Keratinocyte (primary cell): ENCODE measurements around the gene HOTAIR. TPM values are rescaled to one million over a fixed set of nuclear protein-coding genes. Genes with fewer than 3 reads are reported as not detected.
A peak's percentile ranks its signal among the peaks of the same experiment; 100 is the strongest.

Experiments used
- DNase-seq: peaks from one replicate; pipeline ENCODE4 v3.0.0-alpha.2; 2011; ENCODE audit warnings: low read depth, missing footprints, low spot score
- FAIRE-seq: peaks from 2 replicates; lab custom pipeline; 2011; peaks lifted over from hg19 to GRCh38; lab: Jason Lieb, UNC
- H2AFZ ChIP-seq: 2 replicates; pipeline ENCODE4 v1.6.0; 2012; ENCODE audit warnings: low read length, control low read depth, inconsistent platforms; ENCODE audit not compliant: control insufficient read depth
- H3K27ac ChIP-seq: 2 replicates; pipeline ENCODE4 v1.5.1; 2011; ENCODE audit warnings: low read length; ENCODE audit not compliant: control insufficient read depth, insufficient read depth
- H3K27me3 ChIP-seq: 3 replicates; pipeline ENCODE4 v1.6.0; 2011; ENCODE audit warnings: low read length; ENCODE audit not compliant: control insufficient read depth, insufficient read depth; ENCODE audit errors: extremely low read depth
- H3K36me3 ChIP-seq, 2 experiments: 2 replicates in 1 of 2; 3 replicates in 1 of 2; pipeline ENCODE4 v1.5.1; 2011; ENCODE audit warnings: low read length in 2 of 2, mild to moderate bottlenecking in 1 of 2; ENCODE audit not compliant: control insufficient read depth in 2 of 2, insufficient read depth in 2 of 2; ENCODE audit errors: extremely low read depth in 1 of 2
- H3K4me1 ChIP-seq: 3 replicates; pipeline ENCODE4 v1.5.1; 2011; ENCODE audit warnings: low read length; ENCODE audit not compliant: control insufficient read depth, insufficient read depth; ENCODE audit errors: extremely low read depth
- H3K4me2 ChIP-seq: 3 replicates; pipeline ENCODE4 v1.6.0; 2011; ENCODE audit warnings: low read depth, low read length; ENCODE audit not compliant: control insufficient read depth, insufficient read depth; ENCODE audit errors: extremely low read depth
- H3K4me3 ChIP-seq, 3 experiments: fragments of 200-600 bp in 1 of 3; sonication (generic) in 1 of 3; 2 replicates in 2 of 3; 3 replicates in 1 of 3; pipeline ENCODE4 v1.5.1; 2011 to 2016; ENCODE audit warnings: low read length in 3 of 3, mild to moderate bottlenecking in 3 of 3, control low read depth in 2 of 3, inconsistent platforms in 1 of 3, low read depth in 1 of 3, mixed read lengths in 1 of 3, mixed run types in 1 of 3, moderate library complexity in 1 of 3; ENCODE audit not compliant: control insufficient read depth in 2 of 3, insufficient read depth in 2 of 3; ENCODE audit errors: extremely low read depth in 1 of 3
- H3K79me2 ChIP-seq: 2 replicates; pipeline ENCODE4 v1.6.0; 2012; ENCODE audit warnings: low read length; ENCODE audit not compliant: control insufficient read depth, insufficient read depth
- H3K9ac ChIP-seq: 3 replicates; pipeline ENCODE4 v1.6.0; 2011; ENCODE audit warnings: low read length; ENCODE audit not compliant: control insufficient read depth, insufficient read depth; ENCODE audit errors: extremely low read depth
- H3K9me1 ChIP-seq: 3 replicates; pipeline ENCODE4 v1.6.0; 2011; ENCODE audit warnings: low read length; ENCODE audit not compliant: control insufficient read depth, insufficient read depth; ENCODE audit errors: extremely low read depth
- H3K9me3 ChIP-seq: 2 replicates; pipeline ENCODE4 v1.5.1; 2012; ENCODE audit warnings: low read depth, low read length; ENCODE audit not compliant: control insufficient read depth
- H4K20me1 ChIP-seq: 3 replicates; pipeline ENCODE4 v1.6.0; 2011; ENCODE audit warnings: low read length; ENCODE audit not compliant: control insufficient read depth, insufficient read depth; ENCODE audit errors: extremely low read depth
- CTCF ChIP-seq, 3 experiments: IDR thresholded peaks in 1 of 3; conservative IDR thresholded peaks in 1 of 3; optimal IDR thresholded peaks in 1 of 3; 2 replicates in 2 of 3; 3 replicates in 1 of 3; pipeline versions ENCODE3 to v1.5.1; 2011; ENCODE audit warnings: low read length in 3 of 3, mild to moderate bottlenecking in 3 of 3, moderate library complexity in 2 of 3, control low read depth in 1 of 3, inconsistent platforms in 1 of 3; ENCODE audit not compliant: insufficient read depth in 2 of 3; ENCODE audit errors: extremely low read depth in 1 of 3
- EZH2 ChIP-seq: IDR thresholded peaks from one replicate; pipeline ENCODE4 v1.6.1; 2012; ENCODE audit warnings: inconsistent platforms, mild to moderate bottlenecking, low read length, moderate library complexity
- dilution Hi-C: fragments of 300-500 bp; cut with MboI; formaldehyde crosslinking; loops from one replicate; pipeline ENCODE4 v1.7.0; 2020; ENCODE audit warnings: low sequenced_read_pairs; ENCODE audit not compliant: extremely low pct_ligation_motif_present
- polyA plus RNA-seq, 5 experiments: library from polyadenylated mRNA; depleted of rRNA in 3 of 5; stranded (reverse) in 3 of 5; stranded (forward) in 1 of 5; unstranded in 1 of 5; fragments of >200 nt; gene quantifications; 1 replicate in 1 of 5; 2 replicates in 3 of 5; 3 replicates in 1 of 5; pipeline versions ENCODE4 v1.2.1 to v1.2.3, GENCODE V29; 2011 to 2012; ENCODE audit warnings: missing spikeins in 2 of 5, low read depth in 1 of 5, low replicate concordance in 1 of 5

HOTAIR gene
- polyA plus RNA-seq, 1 donor (not counting 4 experiments of a cell fraction or from before 2014, with no cell fraction given): 4.0 TPM

- no peaks in the 10 kb centered on the region for H3K79me2 ChIP-seq
- H3K4me1 ChIP-seq: peaks cover 43% of the 10 kb centered on the region
- TF ChIP-seq EZH2 (no peak), CTCF (optimal IDR thresholded peaks at IDR 0.05 in 1 of 3, IDR thresholded peaks at IDR 0.05 in 1 of 3, conservative IDR thresholded peaks at IDR 0.05 in 1 of 3; ENCODE audit: extremely low read depth in 1 of 3, insufficient read depth in 2 of 3, low read length in 3 of 3) (no peak)
- FAIRE-seq (no peak), DNase-seq (no peak)
- H3K9me1 ChIP-seq: no peaks in the 10 kb centered on the region
- peak overlapping the region; percentile 70 for H3K4me2 ChIP-seq
- no peak overlapping the region for H3K27ac ChIP-seq
- peaks cover 83% of the 10 kb centered on the region for H3K27me3 ChIP-seq
- H3K9ac ChIP-seq: no peak overlapping the region
- H3K4me3 ChIP-seq: peak overlapping the region in 1 of 3 experiments; percentile 43
- H4K20me1 ChIP-seq: no peaks in the 10 kb centered on the region
- dilution Hi-C loops: no loop called here
- no peak overlapping the region for H2AFZ ChIP-seq
- no peaks in the 10 kb centered on the region for H3K36me3 ChIP-seq
- H3K9me3 ChIP-seq: no peaks in the 10 kb centered on the region
These were observed 21.7 kb downstream of the HOTAIR start for GRCh38 chr12:53952871-53953734.

GRCh38 chr12:53952335-53952694 lies 22.4 kb downstream of the HOTAIR start:
- no peaks in the 10 kb centered on the region for H3K79me2 ChIP-seq
- H2AFZ ChIP-seq: no peak overlapping the region
- H3K36me3 ChIP-seq: no peaks in the 10 kb centered on the region
- no peak overlapping the region for H3K4me2 ChIP-seq
- H3K27me3 ChIP-seq: peaks cover 76% of the 10 kb centered on the region
- dilution Hi-C loops: no loop called here
- FAIRE-seq (no peak), DNase-seq (no peak)
- H3K9me1 ChIP-seq: no peaks in the 10 kb centered on the region
- no peak overlapping the region for H3K27ac ChIP-seq
- H3K4me3 ChIP-seq: no peak overlapping the region
- no peaks in the 10 kb centered on the region for H3K9me3 ChIP-seq
- no peak overlapping the region for H3K9ac ChIP-seq
- peaks cover 43% of the 10 kb centered on the region for H3K4me1 ChIP-seq
- no peaks in the 10 kb centered on the region for H4K20me1 ChIP-seq
- TF ChIP-seq CTCF (optimal IDR thresholded peaks at IDR 0.05 in 1 of 3, IDR thresholded peaks at IDR 0.05 in 1 of 3, conservative IDR thresholded peaks at IDR 0.05 in 1 of 3; ENCODE audit: extremely low read depth in 1 of 3, insufficient read depth in 2 of 3, low read length in 3 of 3) (no peak), EZH2 (no peak)
